Measurements from ENCODE around the gene SLC25A1.

GRCh38 chr22:19134874-19135273, 43.7 kb downstream of the SLC25A1 start:
- TF ChIP-seq CTCF (conservative IDR thresholded peaks at IDR 0.05; ENCODE audit: low read depth, low read length): no peak
- no peak for TF ChIP-seq EZH2 (IDR thresholded peaks at IDR 0.05; ENCODE audit: low read length, unreplicated experiment)
- TF ChIP-seq EZH2phosphoT487 (IDR thresholded peaks at IDR 0.05; ENCODE audit: borderline replicate concordance, low read length): no peak
